ENCODE results near the gene SIPA1L2. TPM values are rescaled to one million over a fixed set of nuclear protein-coding genes. Genes with fewer than 3 reads are reported as not detected.

Gene SIPA1L2
- total RNA-seq, 3 donors from 2014 or later = 16.3 to 46.9 (median 35.9) TPM

DNA sequence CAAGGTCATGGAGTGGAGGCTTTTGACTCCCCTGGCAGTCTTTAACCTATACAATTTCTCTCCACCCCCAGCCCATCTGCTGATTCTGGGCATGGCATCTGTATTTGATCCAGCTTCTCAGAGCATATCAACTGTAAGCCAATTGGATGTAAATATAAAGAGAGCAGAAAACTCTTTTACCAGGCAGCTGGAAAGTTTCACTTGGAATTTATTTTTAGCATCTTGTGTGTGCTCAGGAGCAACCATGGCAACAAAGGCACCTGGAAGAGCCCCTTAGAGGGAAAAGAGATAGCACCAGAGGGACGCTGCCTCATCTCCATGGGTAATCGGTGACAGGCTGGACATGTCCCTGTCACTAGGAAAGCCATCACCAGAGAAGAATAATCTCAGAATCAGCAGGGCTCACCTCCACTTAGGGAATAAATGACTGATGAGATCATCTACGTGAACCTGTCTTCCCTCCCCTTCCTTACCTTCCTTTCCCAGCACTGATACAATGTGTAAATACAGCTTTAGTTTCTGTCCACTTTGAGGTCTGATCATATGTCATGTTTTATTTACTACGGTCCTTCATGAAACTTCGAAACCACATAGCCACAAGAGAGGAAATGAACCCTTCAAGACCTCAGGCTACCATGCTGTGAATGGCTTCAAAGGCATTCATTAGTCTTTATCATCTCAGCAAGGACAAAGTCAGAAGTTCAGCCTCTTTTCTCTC lies 25.3 kb upstream of the SIPA1L2 start:
- TF ChIP-seq POLR2AphosphoS5 (IDR thresholded peaks at IDR 0.05) (no peak), POLR2A (IDR thresholded peaks at IDR 0.05) (no peak)
- TF ChIP-seq, protein P1, sequence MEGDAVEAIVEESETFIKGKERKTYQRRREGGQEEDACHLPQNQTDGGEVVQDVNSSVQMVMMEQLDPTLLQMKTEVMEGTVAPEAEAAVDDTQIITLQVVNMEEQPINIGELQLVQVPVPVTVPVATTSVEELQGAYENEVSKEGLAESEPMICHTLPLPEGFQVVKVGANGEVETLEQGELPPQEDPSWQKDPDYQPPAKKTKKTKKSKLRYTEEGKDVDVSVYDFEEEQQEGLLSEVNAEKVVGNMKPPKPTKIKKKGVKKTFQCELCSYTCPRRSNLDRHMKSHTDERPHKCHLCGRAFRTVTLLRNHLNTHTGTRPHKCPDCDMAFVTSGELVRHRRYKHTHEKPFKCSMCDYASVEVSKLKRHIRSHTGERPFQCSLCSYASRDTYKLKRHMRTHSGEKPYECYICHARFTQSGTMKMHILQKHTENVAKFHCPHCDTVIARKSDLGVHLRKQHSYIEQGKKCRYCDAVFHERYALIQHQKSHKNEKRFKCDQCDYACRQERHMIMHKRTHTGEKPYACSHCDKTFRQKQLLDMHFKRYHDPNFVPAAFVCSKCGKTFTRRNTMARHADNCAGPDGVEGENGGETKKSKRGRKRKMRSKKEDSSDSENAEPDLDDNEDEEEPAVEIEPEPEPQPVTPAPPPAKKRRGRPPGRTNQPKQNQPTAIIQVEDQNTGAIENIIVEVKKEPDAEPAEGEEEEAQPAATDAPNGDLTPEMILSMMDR (IDR thresholded peaks at IDR 0.05) = no peak
- Histone ChIP-seq H3K27me3 (no peaks in the 10 kb centered on the region), H3K36me3 (no peaks in the 10 kb centered on the region), H3K27ac (no peak overlapping the region), H3K9me3 (no peaks in the 10 kb centered on the region), H3K4me3 (no peak overlapping the region), H3K4me1 (no peaks in the 10 kb centered on the region)
- DNase-seq (ENCODE audit: low spot score in 2 of 2) = no peak
- intact Hi-C loops (cut with DNase I; ENCODE audit: low total_unique reads) = no loop called here

DNA sequence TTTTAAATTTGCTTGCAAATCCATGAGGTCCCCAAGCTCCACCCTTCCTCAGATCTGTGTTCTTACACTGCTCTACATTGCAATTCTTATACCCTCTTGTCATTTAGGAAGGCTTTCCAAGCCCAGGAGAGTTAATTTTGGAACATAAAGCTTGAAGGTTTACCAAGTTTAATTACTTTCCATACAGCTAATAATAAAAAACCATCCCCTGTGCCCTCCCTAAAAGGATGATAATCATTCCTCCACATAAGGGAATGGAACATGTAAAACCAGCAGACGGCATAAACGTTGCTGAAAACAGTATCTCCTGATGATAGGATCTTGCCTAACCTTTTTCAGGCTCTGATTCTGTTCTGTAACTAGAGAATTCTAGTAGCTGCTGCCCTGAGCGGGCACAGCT lies 23.9 kb upstream of the SIPA1L2 start:
- Histone ChIP-seq H3K4me1 (no peaks in the 10 kb centered on the region), H3K27ac (no peak overlapping the region), H3K27me3 (no peaks in the 10 kb centered on the region), H3K36me3 (no peaks in the 10 kb centered on the region), H3K4me3 (no peak overlapping the region), H3K9me3 (no peaks in the 10 kb centered on the region)
- DNase-seq (ENCODE audit: low spot score in 2 of 2) = no peak
- intact Hi-C loops (cut with DNase I; ENCODE audit: low total_unique reads) = no loop called here
- TF ChIP-seq, protein P1 (IDR thresholded peaks at IDR 0.05) = no peak
- no peak for TF ChIP-seq POLR2A (IDR thresholded peaks at IDR 0.05)
- no peak for TF ChIP-seq POLR2AphosphoS5 (IDR thresholded peaks at IDR 0.05)

DNA sequence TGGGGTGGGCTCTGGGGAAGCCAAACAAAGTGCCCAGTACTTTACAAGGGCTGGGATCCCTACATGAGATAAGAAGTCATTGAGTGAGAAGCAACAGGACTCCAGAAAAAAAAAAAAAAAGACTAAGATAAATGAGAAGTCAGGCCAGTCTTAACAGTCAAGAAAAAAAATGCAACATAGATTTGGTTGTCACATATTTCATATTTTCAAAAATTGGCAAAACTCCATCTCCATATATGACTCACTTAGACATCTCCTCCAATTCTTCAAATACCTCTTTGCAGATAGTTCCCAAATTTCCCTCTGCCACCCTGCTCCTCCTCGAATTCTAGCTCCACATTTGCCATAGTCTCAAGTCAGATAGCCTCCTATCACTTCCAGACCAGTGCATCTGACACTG lies 20.9 kb upstream of the SIPA1L2 start:
- H3K27me3 ChIP-seq = no peaks in the 10 kb centered on the region
- no peak overlapping the region for H3K4me3 ChIP-seq
- no peaks in the 10 kb centered on the region for H3K4me1 ChIP-seq
- no peak overlapping the region for H3K27ac ChIP-seq
- intact Hi-C loops (cut with DNase I; ENCODE audit: low total_unique reads) = no loop called here
- H3K9me3 ChIP-seq = no peaks in the 10 kb centered on the region
- no peaks in the 10 kb centered on the region for H3K36me3 ChIP-seq
- DNase-seq (ENCODE audit: low spot score in 2 of 2) = no peak
- TF ChIP-seq POLR2AphosphoS5 (IDR thresholded peaks at IDR 0.05) (no peak), POLR2A (IDR thresholded peaks at IDR 0.05) (no peak)
- TF ChIP-seq, protein P1 (IDR thresholded peaks at IDR 0.05) = no peak

DNA sequence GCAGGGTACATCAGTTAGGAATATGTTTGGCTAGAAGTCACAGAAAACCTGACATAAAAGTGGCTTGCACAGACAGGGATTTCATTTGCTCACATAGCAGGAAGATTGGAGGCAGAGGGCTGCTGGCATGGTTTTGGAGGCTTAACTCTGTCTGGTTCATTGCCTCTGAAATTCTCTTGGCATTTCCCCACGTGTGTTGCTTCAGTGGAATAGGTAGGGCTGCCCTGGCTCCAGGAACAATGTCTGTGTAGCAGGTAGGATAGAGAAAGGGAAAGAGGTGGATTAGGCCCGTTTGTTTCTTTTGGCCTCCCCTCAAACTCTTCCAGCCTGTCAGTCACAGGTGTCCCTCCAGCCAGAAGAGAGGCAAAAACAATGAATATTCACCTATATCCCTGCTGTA lies 20.5 kb upstream of the SIPA1L2 start:
- intact Hi-C loops (cut with DNase I; ENCODE audit: low total_unique reads) = no loop called here
- Histone ChIP-seq H3K4me3 (no peak overlapping the region), H3K9me3 (no peaks in the 10 kb centered on the region), H3K27ac (no peak overlapping the region), H3K27me3 (no peaks in the 10 kb centered on the region), H3K4me1 (no peaks in the 10 kb centered on the region), H3K36me3 (no peaks in the 10 kb centered on the region)
- TF ChIP-seq, protein P1 (IDR thresholded peaks at IDR 0.05) = no peak
- TF ChIP-seq POLR2A (IDR thresholded peaks at IDR 0.05) (no peak), POLR2AphosphoS5 (IDR thresholded peaks at IDR 0.05) (no peak)
- DNase-seq (ENCODE audit: low spot score in 2 of 2) = no peak

DNA sequence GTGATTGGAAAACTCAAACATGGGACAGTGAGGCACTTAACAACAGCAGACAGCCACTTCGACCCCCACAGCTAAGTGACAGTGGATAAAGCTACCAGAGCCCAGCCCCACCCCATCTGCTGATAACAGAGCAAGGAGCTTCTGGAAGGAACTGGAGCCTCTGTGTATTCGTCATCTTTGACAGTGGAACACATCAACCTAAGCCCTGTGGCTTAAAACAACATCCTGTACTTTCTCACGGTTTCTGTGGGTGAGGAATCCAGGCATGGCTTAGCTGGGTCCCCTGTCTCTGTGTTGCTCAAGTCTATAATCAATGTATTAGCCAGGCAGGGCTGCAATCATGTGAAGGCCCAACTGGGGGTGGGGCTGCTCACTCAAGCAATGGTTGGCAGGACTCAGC lies 18.4 kb upstream of the SIPA1L2 start:
- intact Hi-C loops (cut with DNase I; ENCODE audit: low total_unique reads) = no loop called here
- Histone ChIP-seq H3K9me3 (no peaks in the 10 kb centered on the region), H3K4me1 (no peaks in the 10 kb centered on the region), H3K36me3 (no peaks in the 10 kb centered on the region), H3K27me3 (no peaks in the 10 kb centered on the region), H3K27ac (no peak overlapping the region), H3K4me3 (no peak overlapping the region)
- TF ChIP-seq, protein P1 (IDR thresholded peaks at IDR 0.05) = no peak
- TF ChIP-seq POLR2AphosphoS5 (IDR thresholded peaks at IDR 0.05) (no peak), POLR2A (IDR thresholded peaks at IDR 0.05) (no peak)
- no peak for DNase-seq (ENCODE audit: low spot score in 2 of 2)
